Sigmoid colon (tissue), 7 donors: Measurements from ENCODE around the gene SCOC. TPM values are rescaled to one million over a fixed set of nuclear protein-coding genes. Genes with fewer than 3 reads are reported as not detected.

Source experiments
- DNase-seq: peaks from one replicate; pipeline ENCODE4 v3.0.0-alpha.2; 2019
- H3K27ac ChIP-seq, 4 donors: fragments of 200-600 bp; sonication (generic); one replicate each; pipeline ENCODE4 v1.5.1; 2016 to 2019; ENCODE audit warnings: mild to moderate bottlenecking in 1 of 4
- H3K27me3 ChIP-seq, 3 donors: fragments of 200-600 bp; sonication (generic); one replicate each; pipeline ENCODE4 v1.5.1; 2019; ENCODE audit warnings: mild to moderate bottlenecking in 1 of 3
- H3K36me3 ChIP-seq, 4 donors: fragments of 200-600 bp; sonication (generic); one replicate each; pipeline ENCODE4 v1.5.1; 2016 to 2019
- H3K4me1 ChIP-seq, 4 donors: fragments of 200-600 bp; sonication (generic); one replicate each; pipeline ENCODE4 v1.5.1; 2017 to 2019
- H3K4me3 ChIP-seq, 4 donors: fragments of 200-600 bp; sonication (generic); one replicate each; pipeline ENCODE4 v1.5.1; 2017 to 2019; ENCODE audit warnings: mild to moderate bottlenecking in 2 of 4, moderate library complexity in 1 of 4
- H3K9me3 ChIP-seq, 4 donors: fragments of 200-600 bp in 3 of 4; sonication (generic) in 3 of 4; one replicate each; pipeline versions ENCODE4 v1.5.1 to v1.6.1; 2013 to 2019
- CTCF ChIP-seq, 4 experiments: fragments of 450-650 bp in 3 of 4; fragments of 200-600 bp in 1 of 4; IDR thresholded peaks; one replicate each; pipeline ENCODE4 v1.5.1; 2016 to 2019; ENCODE audit warnings: antibody characterized with exemption in 4 of 4, mild to moderate bottlenecking in 3 of 4, moderate library complexity in 2 of 4
- EP300 ChIP-seq, 4 donors: sonication (generic); formaldehyde crosslinking; IDR thresholded peaks; one replicate each; pipeline ENCODE4 v1.6.1; 2017; ENCODE audit warnings: antibody characterized with exemption in 4 of 4
- POLR2A ChIP-seq, 2 donors: fragments of 450-650 bp; IDR thresholded peaks; one replicate each; pipeline ENCODE4 v1.6.1; 2016; ENCODE audit warnings: antibody characterized with exemption in 2 of 2, mild to moderate bottlenecking in 2 of 2, moderate library complexity in 2 of 2
- POLR2AphosphoS5 ChIP-seq, 4 donors: sonication (generic); formaldehyde crosslinking; IDR thresholded peaks; one replicate each; pipeline ENCODE4 v1.6.1; 2017; ENCODE audit warnings: antibody characterized with exemption in 4 of 4
- WGBS, 2 donors: extraction: QIAGEN DNeasy Blood & Tissue Kit; methylation state at CpG; one replicate each; pipeline ENCODE4 v1.1.7; 2013; 5-methylcytosine and 5-hydroxymethylcytosine counted together
- intact Hi-C: fragments of 100-400 bp; cut with DNase I; formaldehyde crosslinking; loops from one replicate; pipeline ENCODE4 v1.15.1; 2023
- polyA plus RNA-seq, 3 donors: library from polyadenylated mRNA; stranded (reverse); fragments of 200-250 nt; gene quantifications; one replicate each; pipeline ENCODE4 v1.2.3, GENCODE V29; 2013
- total RNA-seq, 4 donors: library from RNA; depleted of rRNA; stranded (reverse); fragments of >200 nt; gene quantifications; one replicate each; pipeline ENCODE4 v1.1.0, GENCODE V29; 2016
- donor health status: healthy with polysubstance abuse.
- donor health status: Bipolar disorder and iron deficiency.
- donor health status: healthy.

SCOC gene
- total RNA-seq (10 to 100 TPM; 55.9 to 74.2 (median 65.5) TPM), polyA plus RNA-seq (100 to 1,000 TPM in 1 of 3 donors, 10 to 100 TPM in 2; 51.8 to 159 (median 98.5) TPM)

GRCh38 chr4:140373328-140374129, at the start of gene SCOC:
Gene SCOC (plus strand): TSS chr4:140373646. CDS start chr4:140379171, 5,525 bp downstream.
- 1% methylated on average over 63 of the region's 63 CpGs for WGBS, 2 donors
- TF ChIP-seq POLR2AphosphoS5 (IDR thresholded peaks at IDR 0.05) (peak; percentile 75 to 95 (median 85)), EP300 (IDR thresholded peaks at IDR 0.05) (no peak), POLR2A (IDR thresholded peaks at IDR 0.05) (peak; percentile 44 to 67), CTCF (IDR thresholded peaks at IDR 0.05) (no peak)
- Histone ChIP-seq H3K27me3 (no peaks in the 10 kb centered on the region), H3K4me3 (peak within 1 kb of the TSS; percentile 72 to 93 (median 84)), H3K4me1 (peaks cover 0 to 48% (median 28%) of the 10 kb centered on the region in 4 donors), H3K36me3 (no peaks in the 10 kb centered on the region), H3K9me3 (no peaks in the 10 kb centered on the region), H3K27ac (peak within 1 kb of the TSS; percentile 93 to 97 (median 96))
- peak; percentile 100 for DNase-seq
- intact Hi-C loops = loop anchor here (2.0 to 10.0 kb wide), 5 partner anchors 53 to 819 kb away; partner anchors contain the start of genes CLGN, ELMOD2, RNF150 and SETD7

- Histone ChIP-seq H3K27ac (no peak overlapping the region), H3K4me1 (no peaks in the 10 kb centered on the region), H3K27me3 (no peaks in the 10 kb centered on the region), H3K36me3 (no peaks in the 10 kb centered on the region), H3K9me3 (no peaks in the 10 kb centered on the region), H3K4me3 (no peak overlapping the region)
- DNase-seq = no peak
- intact Hi-C loops = loop anchor here (2.0 to 10.0 kb wide), 4 partner anchors 69 to 592 kb away; partner anchors contain the start of gene MAML3
- WGBS, 2 donors = 26 to 37% methylated on average over 2 of the region's 2 CpGs
- TF ChIP-seq CTCF (IDR thresholded peaks at IDR 0.05) = peak; percentile 61 to 68 (median 64)
- TF ChIP-seq POLR2AphosphoS5 (IDR thresholded peaks at IDR 0.05) = no peak
These were observed 47.0 kb upstream of the SCOC start for GRCh38 chr4:140326395-140326993.

- intact Hi-C loops = no loop called here
- H3K4me3 ChIP-seq = no peak overlapping the region
- no peak for DNase-seq
- no peaks in the 10 kb centered on the region for H3K36me3 ChIP-seq
- no peak overlapping the region for H3K27ac ChIP-seq
- no peak for TF ChIP-seq EP300 (IDR thresholded peaks at IDR 0.05)
- TF ChIP-seq CTCF (IDR thresholded peaks at IDR 0.05) = peak in 3 of 4 experiments; percentile 25 to 33 (median 31)
- H3K4me1 ChIP-seq = no peaks in the 10 kb centered on the region
- no peaks in the 10 kb centered on the region for H3K9me3 ChIP-seq
- 79 to 91% methylated on average over 1 of the region's 1 CpG for WGBS, 2 donors
- H3K27me3 ChIP-seq = no peaks in the 10 kb centered on the region
These were observed 43.0 kb upstream of the SCOC start for GRCh38 chr4:140330311-140330900.

- 30 to 47% methylated on average over 1 of the region's 1 CpG for WGBS, 2 donors
- no peaks in the 10 kb centered on the region for H3K27me3 ChIP-seq
- intact Hi-C loops = no loop called here
These were observed 42.2 kb upstream of the SCOC start for GRCh38 chr4:140331245-140331644.

More at GRCh38 chr4:140331245-140331644, 42.2 kb upstream of the SCOC start:
- DNase-seq = no peak
- no peak overlapping the region for H3K27ac ChIP-seq
- TF ChIP-seq POLR2AphosphoS5 (IDR thresholded peaks at IDR 0.05) (no peak), POLR2A (IDR thresholded peaks at IDR 0.05) (no peak), EP300 (IDR thresholded peaks at IDR 0.05) (no peak), CTCF (IDR thresholded peaks at IDR 0.05) (no peak)
- no peaks in the 10 kb centered on the region for H3K36me3 ChIP-seq
- no peak overlapping the region for H3K4me3 ChIP-seq
- H3K4me1 ChIP-seq = no peaks in the 10 kb centered on the region
- H3K9me3 ChIP-seq = no peaks in the 10 kb centered on the region
